NB4 (cell line): Measurements from ENCODE around the gene BLNK.

Source experiments
- POLR2A ChIP-seq: IDR thresholded peaks from 2 replicates; pipeline ENCODE4 v1.6.1; 2011; ENCODE audit warnings: mild to moderate bottlenecking; ENCODE audit not compliant: insufficient read length; ENCODE audit errors: extremely low read depth
- TF ChIP-seq, protein P1 (sequence below): IDR thresholded peaks from 2 replicates; pipeline ENCODE4 v1.6.1; 2011; ENCODE audit warnings: low read depth, low read length

DNA sequence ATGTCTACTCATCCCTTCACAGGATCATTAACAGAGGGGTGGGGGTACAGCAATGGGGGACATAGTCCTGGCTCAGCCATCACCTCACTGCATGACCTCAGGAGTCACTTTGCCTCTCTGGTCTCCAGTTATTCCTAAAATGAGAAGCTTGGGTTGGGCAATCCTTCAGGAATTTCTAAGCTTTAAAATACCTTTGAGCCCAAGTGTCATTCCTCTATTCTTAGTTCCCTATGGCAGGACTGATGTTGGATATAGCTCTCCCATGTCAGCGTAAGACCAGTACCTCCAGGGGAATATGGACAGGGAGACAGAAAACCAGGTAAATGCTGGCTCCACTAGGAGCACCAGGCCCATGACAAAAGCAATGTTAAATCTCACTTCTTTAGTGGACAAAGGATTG, 34.5 kb downstream of the BLNK start:
- TF ChIP-seq POLR2A: no peak
- TF ChIP-seq, protein P1, sequence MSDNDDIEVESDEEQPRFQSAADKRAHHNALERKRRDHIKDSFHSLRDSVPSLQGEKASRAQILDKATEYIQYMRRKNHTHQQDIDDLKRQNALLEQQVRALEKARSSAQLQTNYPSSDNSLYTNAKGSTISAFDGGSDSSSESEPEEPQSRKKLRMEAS: no peak
